HG03439 (cell line): ENCODE data around the gene PIP5K1B.

Source experiments
- ATAC-seq: cut with Tn5 transposase; IDR thresholded peaks from one replicate; pipeline ENCODE4 v1.9.1; 2021; ENCODE audit warnings: mild to moderate bottlenecking, moderate library complexity; ENCODE audit not compliant: unreplicated experiment

Gene PIP5K1B

GRCh38 chr9:69016191-69017096, 311.4 kb downstream of the PIP5K1B start:
- ATAC-seq, result no peak

DNA sequence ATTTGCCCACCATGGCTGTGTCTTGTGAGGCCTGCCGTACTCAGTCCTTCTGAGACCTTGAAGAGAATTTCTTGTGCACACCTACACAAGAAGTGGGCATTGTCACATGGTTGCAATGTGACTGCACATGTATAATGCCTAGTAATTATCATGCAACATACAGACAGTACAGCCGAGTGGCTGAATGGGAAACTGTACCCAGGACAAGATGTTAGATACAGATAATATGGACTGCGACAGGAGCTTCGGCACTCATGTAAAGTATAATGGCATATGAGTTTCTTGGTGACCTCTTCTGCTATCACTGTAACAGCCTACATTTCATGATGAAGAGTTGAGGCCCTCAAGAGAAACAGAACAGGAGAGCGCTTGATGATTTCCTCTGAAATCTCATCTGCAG, 313.7 kb downstream of the PIP5K1B start:
- no peak for ATAC-seq

DNA sequence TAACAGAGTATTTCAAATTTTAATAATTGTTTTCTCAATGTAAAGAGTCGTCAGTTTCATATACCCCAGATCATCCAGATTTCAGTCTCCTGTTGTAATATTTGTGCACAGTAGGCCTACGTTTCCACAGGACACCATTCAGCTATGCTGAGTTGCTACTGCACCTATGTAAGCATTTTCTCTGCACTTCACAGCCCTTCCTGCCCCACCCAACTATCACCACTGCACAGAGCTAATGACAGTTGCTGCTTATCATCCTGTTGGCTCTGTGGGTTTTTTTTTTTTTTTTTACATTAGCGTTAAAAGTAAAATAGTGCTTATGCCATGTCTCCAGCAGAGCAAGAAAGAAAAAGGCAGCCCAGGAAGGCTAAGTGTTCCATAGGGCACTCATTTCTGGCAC, 314.8 kb downstream of the PIP5K1B start:
- no peak for ATAC-seq

DNA sequence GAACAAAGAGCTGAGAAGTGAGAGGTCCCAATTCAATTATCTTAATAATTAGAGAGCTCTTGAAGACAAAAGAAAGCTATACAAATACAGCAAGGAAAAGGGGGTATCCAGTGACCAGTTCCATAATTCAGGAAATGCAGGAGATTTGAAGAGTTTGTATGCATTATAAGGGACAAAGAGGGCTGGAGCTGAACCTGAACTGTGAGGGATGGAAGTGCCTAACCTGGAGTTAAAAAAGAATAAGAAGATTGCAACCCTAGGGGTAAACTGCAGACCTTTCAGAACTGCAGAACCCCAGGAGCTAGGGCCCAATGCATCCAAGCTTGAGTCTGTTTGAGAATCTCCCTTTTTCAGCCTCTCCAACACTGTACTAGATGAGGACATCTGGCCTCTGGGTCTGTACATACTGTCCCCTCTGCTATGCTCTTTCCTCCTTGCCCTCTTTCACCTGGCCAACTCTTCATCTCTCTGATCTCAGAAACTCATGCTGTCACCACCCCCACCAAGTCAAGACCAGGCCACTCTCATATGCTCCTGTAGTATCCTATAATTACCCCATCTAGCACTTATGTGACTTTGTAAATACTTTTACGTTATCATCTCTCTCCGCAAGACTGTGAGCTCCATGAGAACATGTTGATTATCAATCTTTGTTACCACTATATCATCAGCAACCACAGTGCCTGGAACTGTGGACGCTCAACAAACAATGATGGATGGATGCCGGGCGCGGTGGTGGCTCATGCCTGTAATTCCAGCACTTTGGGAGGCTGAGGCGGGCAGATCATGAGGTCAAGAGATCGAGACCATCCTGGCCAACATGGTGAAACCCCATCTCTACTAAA, 315.5 kb downstream of the PIP5K1B start:
- no peak for ATAC-seq

DNA sequence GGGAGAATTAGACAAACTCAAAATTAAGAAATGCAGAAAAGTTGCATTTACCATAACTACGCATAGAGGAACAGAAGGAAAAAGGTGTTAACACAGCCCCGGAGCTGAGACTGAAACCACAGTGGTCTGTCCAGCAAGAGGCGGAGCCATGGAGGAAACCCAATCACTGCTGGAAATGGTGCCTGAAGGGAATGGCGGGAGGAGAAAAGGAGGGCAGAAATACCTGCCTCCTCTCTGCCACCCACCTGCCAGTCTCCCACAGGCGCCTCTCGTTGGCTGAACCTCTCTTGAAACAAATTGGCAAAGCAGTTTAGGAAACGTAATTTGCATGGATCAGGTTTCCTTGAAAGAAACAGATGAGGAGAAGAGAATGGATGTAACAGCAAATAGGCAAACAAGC, 318.6 kb downstream of the PIP5K1B start:
- no peak for ATAC-seq

DNA sequence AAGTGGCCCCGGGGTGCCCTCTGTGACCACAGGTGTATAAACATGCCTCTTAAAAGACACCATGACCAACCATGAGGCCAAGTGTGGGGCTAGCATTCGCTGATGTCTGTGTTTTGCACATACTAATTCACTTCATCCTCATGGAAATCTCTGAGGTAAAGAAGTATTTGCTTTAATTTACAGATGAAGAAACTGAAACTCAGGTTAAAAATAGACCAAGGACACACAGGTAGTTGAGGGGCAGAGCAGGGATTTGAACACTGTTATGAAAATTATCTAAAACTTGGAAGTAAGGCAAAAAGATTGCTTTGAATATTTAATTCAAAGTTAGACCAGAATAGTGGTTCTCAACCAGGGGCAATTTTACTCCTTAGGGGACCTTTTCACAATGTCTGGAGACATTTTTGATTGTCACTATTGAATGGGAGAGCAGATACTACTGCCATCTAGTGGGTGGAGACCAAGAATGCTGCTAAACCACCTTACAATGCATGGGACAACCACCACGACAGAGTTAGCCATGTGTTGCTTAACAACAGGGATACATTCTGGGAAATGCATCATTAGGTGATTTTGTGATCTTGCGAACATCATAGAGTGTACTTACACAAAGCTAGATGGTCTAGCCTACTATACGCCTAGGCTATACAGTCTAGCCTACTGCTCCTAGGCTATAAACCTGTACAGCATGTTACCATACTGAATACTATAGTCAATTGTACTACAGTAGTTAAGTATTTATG, 322.5 kb downstream of the PIP5K1B start:
- peak; percentile 68 for ATAC-seq

DNA sequence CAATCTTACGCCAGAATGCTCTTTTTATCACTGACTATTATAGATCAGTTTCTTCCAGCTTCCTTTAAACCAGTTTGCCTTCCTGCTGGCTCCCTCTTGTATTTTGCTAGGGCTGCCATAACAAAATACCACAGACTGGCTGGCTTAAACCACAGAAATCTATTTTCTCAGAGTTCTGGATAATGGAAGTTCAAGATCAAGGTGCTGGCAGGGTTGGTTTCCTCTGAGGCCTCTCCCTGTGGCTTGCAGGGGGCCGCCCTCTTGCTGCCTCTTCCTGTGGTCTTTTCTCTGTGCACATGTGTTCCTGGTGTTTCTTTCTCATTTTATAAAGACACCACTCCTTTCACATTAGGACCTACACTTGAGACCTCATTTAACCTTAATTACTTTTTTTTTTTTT, 323.7 kb downstream of the PIP5K1B start:
- ATAC-seq, result no peak

DNA sequence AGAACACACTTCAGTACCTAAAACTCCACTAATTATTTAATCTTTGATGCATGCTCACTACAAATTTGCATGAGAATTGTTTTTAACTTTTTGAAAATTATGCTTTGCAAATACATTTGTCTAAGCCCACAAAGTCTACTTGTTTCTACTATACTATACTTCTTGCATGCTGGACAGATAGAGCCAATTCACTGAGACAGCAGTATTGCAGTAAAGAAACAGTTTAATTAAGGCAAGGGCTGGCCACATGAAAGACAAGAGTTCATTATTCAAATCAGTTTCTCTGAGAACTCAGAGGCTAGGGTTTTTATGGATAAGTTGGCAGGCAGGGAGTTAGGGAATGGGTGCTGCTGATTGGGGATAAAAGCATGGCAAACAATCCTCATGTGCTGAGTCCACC, 324.5 kb downstream of the PIP5K1B start:
- ATAC-seq, result no peak

DNA sequence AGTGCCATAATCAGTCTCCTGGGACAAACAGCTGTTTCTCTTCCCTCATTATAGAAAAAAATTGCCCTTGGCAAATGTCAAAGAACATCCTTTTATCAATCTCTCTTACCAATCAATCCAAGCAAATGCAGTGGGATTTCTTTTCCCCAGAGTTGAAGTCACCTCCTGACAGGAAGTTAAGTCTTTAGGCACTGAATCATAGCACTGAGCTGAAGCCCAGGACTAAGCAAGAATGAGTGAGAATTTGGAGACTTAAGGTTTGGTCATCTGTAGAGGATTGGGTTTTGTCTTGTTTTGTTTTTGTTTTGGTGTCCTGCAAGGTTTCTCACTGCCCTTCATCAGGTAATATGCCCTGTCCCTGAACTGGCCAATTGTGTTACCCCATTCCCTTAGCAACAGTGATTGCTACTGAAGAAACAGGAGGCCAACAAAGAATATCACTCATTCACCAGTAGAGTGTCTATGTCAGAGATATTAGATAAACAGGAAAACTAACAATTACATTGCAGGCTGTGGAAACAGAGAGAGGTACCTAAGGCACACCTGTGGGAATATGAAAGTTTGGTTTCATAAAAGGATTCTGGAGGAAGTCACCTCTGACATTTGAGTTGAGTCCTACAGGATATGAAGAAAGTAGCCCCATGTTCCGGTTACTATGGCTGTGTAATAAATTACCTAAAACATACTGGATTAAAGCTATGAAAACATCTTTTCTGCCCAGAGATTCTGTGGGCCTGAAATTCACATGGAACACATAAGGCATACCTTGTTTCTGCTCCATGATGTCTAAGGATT, 326.0 kb downstream of the PIP5K1B start:
- ATAC-seq, result no peak

DNA sequence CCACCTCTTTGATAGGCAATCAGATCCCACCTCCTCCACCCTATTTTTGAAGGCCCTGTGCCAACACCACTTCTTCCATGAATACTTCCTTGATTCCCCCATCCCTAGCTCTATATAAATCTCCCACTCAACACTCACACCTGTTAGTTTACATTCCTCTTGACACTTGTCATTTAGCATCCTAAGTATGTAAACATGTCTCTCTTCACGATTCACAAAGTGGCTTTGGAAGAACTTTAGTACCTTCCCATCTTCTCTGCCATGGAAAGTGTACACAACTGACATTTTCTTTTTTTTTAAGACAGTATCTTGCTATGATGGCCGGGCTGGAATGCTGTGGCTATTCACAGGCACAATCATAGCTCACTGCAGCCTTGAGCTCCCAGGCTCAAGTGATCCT, 329.0 kb downstream of the PIP5K1B start:
- ATAC-seq, result no peak

- peak; percentile 97 for ATAC-seq
Measured at GRCh38 chr9:69035438-69036308, 330.6 kb downstream of the PIP5K1B start, which contains the start of gene FXN. TSS of gene FXN (plus strand) at chr9:69035752. CDS start at chr9:69035783, 31 bp downstream.

GRCh38 chr9:69036309-69036708, 331.3 kb downstream of the PIP5K1B start:
- ATAC-seq, result no peak

- ATAC-seq, result no peak
Measured at GRCh38 chr9:69036799-69037198, 331.8 kb downstream of the PIP5K1B start.

- ATAC-seq, result no peak
Measured at GRCh38 chr9:69040646-69041045, 335.6 kb downstream of the PIP5K1B start.

- ATAC-seq, result no peak
Measured at GRCh38 chr9:69044240-69045219, 339.5 kb downstream of the PIP5K1B start.

- no peak for ATAC-seq
Measured at GRCh38 chr9:69045821-69046220, 340.8 kb downstream of the PIP5K1B start.

GRCh38 chr9:69046723-69047122, 341.7 kb downstream of the PIP5K1B start:
- no peak for ATAC-seq

- no peak for ATAC-seq
Measured at GRCh38 chr9:69047371-69047770, 342.3 kb downstream of the PIP5K1B start.
